Measurements from ENCODE around the gene HSD11B2. TPM values are rescaled to one million over a fixed set of nuclear protein-coding genes. Genes with fewer than 3 reads are reported as not detected.

Gene HSD11B2
- total and polyA plus RNA-seq, 10 of the 15 experiments (the other 5 are each of a cell fraction or from before 2014, with no cell fraction given), result 0.09 to 0.34 (median 0.21) TPM; not detected in 2

DNA sequence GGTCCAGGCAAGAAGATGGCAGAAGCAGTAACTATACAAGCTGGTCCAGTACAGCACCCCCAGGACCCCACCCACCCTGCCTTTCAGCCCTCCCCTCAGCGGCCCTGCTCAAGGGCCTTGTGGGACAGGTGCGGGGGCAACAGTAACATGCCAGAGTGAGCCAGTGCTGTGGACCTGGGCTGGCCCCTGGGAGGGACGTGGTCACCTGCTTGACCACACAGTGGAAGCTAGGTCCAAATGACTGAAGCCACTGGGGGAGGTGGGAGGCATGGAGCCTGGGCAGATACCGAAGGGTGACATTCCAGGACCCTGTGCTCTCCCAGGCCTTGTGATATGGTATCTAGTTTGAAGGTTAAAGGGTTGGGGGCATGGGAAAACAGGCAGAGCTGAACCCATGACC, 32.8 kb downstream of the HSD11B2 start:
- Histone ChIP-seq H3K27me3 (replicated peaks in 1 of 2; ENCODE audit: control insufficient read depth in 2 of 2, insufficient read depth in 2 of 2, low read length in 1 of 2) (no peaks in the 10 kb centered on the region), H3K79me2 (ENCODE audit: control insufficient read depth, insufficient read depth, low read length) (peaks cover 14% of the 10 kb centered on the region), H4K20me1 (ENCODE audit: control insufficient read depth, insufficient read depth) (peaks cover 23% of the 10 kb centered on the region), H3K36me3 (ENCODE audit: control insufficient read depth in 2 of 2, insufficient read depth in 2 of 2, low read length in 1 of 2) (peaks cover 4 to 7% of the 10 kb centered on the region in 2 experiments; a peak in 3 of 4 replicates), H2AFZ (ENCODE audit: control insufficient read depth, low read depth, low read length) (no peak overlapping the region), H3K27ac (ENCODE audit: control insufficient read depth, insufficient read depth) (no peak overlapping the region), H3K4me3 (no peak overlapping the region), H3K4me2 (ENCODE audit: control insufficient read depth, insufficient read depth) (no peak overlapping the region), H3K9ac (ENCODE audit: control insufficient read depth, insufficient read depth, low read length) (no peak overlapping the region), H3K9me3 (replicated peaks; ENCODE audit: control insufficient read depth, insufficient read depth, low read length) (no peaks in the 10 kb centered on the region), H3K4me1 (ENCODE audit: control insufficient read depth, insufficient read depth, low read length) (peaks cover 4% of the 10 kb centered on the region)
- CTCF ChIA-PET, result interaction anchor here (0.6 to 8.0 kb wide), 6 partner anchors 16 to 501 kb away, joined by 3 to 81 read pairs (median 4); no protein-coding TSS in a partner anchor
- TF ChIP-seq ETV6 (conservative IDR thresholded peaks at IDR 0.05 in 1 of 2, IDR thresholded peaks at IDR 0.05 in 1 of 2; ENCODE audit: borderline replicate concordance in 1 of 2, low read depth in 1 of 2), result no peak
- TF ChIP-seq, protein P1, sequence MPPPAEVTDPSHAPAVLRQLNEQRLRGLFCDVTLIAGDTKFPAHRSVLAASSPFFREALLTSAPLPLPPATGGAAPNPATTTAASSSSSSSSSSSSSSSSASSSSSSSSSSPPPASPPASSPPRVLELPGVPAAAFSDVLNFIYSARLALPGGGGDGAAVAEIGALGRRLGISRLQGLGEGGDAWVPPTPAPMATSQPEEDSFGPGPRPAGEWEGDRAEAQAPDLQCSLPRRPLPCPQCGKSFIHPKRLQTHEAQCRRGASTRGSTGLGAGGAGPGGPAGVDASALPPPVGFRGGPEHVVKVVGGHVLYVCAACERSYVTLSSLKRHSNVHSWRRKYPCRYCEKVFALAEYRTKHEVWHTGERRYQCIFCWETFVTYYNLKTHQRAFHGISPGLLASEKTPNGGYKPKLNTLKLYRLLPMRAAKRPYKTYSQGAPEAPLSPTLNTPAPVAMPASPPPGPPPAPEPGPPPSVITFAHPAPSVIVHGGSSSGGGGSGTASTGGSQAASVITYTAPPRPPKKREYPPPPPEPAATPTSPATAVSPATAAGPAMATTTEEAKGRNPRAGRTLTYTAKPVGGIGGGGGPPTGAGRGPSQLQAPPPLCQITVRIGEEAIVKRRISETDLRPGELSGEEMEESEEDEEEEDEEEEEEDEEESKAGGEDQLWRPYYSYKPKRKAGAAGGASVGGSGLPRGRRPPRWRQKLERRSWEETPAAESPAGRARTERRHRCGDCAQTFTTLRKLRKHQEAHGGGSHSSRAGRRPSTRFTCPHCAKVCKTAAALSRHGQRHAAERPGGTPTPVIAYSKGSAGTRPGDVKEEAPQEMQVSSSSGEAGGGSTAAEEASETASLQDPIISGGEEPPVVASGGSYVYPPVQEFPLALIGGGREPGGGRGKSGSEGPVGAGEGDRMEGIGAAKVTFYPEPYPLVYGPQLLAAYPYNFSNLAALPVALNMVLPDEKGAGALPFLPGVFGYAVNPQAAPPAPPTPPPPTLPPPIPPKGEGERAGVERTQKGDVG (CRISPR knock-in tag; IDR thresholded peaks at IDR 0.05), result no peak
- no peak for TF ChIP-seq IKZF2 (IDR thresholded peaks at IDR 0.05)
- TF ChIP-seq PAX8 (IDR thresholded peaks at IDR 0.05), result no peak
- TF ChIP-seq KAT2A (conservative IDR thresholded peaks at IDR 0.05; ENCODE audit: control insufficient read depth, low read depth, low read length), result no peak
- no peak for TF ChIP-seq JUND (IDR thresholded peaks at IDR 0.05; ENCODE audit: low read depth, low read length)
- no peak for TF ChIP-seq TAF1 (IDR thresholded peaks at IDR 0.05; ENCODE audit: borderline replicate concordance, low read depth, low read length)
- TF ChIP-seq MEF2A (IDR thresholded peaks at IDR 0.05; ENCODE audit: insufficient read depth, low read depth, low read length), result no peak
- no peak for TF ChIP-seq CBX3 (IDR thresholded peaks at IDR 0.05; ENCODE audit: borderline replicate concordance, low read depth)
- BruUV-seq (replicated peaks), result no TSS peak
- in situ Hi-C loops (cut with MboI) (no loop called here), intact Hi-C loops (cut with micrococcal nuclease; ENCODE audit: unreplicated experiment) (no loop called here)
- DNase-seq (ENCODE audit: low read depth, low spot score), result no peak
- POLR2A ChIA-PET, result interaction anchor here (0.7 to 1.0 kb wide), 2 partner anchors 15 to 17 kb away, joined by 3 read pairs; no protein-coding TSS in a partner anchor
- no peak for ATAC-seq
- RAD21 ChIA-PET (ENCODE audit: unreplicated experiment), result interaction anchor here (0.8 to 3.6 kb wide), 3 partner anchors 16 to 114 kb away, joined by 3 to 31 read pairs (median 6); no protein-coding TSS in a partner anchor
- 92% methylated on average over 4 of the region's 4 CpGs for WGBS (ENCODE audit: insufficient coverage, insufficient replicate concordance, low lambda C conversion rate, missing lambda C conversion rate)
- SMC1A ChIA-PET (ENCODE audit: uncharacterized antibody, unreplicated experiment), result interaction anchor here (0.6 to 1.4 kb wide), 5 partner anchors 18 to 306 kb away, joined by 3 to 7 read pairs (median 3); no protein-coding TSS in a partner anchor
- no peak for FAIRE-seq
